ENCODE results near the gene GNG7.

DNA sequence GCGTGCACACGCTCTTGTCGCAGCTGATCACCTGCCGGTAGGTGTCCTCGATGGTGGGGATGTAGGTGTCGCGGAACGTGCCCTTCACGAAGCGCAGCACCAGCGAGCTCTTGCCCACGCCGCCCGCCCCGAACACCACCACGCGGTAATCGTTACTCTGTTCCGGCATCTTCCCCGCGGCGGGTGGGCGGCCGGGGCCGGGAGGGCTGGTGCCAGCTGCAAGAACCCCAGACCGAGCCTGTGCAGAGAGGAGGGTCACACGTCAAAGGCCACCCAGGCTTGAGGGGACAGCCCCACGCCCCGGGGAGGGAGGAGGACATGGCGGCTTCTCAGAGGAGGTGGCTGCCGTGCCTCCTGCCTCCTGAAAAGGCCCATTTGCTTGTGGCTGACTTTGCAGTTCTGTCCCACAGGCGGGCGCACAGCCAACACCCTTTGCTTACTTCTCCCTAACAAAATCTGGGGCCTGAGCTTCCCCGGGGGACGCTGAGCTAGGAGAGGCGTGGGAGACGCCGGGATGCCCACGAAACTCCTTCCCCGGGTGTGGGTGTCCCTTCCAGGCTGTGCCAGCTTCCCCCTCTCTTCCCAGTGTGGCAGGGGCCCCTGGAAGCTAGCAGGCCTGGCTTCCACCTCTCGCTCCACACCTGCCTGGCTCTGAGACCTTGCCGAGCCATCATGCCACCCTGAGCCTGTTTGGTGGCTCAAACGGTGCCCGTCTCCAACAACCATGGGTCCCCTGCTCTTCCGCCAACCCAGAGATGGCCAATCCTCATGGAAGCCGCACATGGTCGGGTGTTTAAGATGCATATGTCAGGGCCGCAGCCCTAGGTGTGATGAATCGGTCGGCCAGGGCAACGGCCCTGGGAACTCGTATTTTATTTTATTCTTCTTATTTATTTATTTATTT is 15.4 kb upstream of the GNG7 start:
- TF ChIP-seq, protein P1, sequence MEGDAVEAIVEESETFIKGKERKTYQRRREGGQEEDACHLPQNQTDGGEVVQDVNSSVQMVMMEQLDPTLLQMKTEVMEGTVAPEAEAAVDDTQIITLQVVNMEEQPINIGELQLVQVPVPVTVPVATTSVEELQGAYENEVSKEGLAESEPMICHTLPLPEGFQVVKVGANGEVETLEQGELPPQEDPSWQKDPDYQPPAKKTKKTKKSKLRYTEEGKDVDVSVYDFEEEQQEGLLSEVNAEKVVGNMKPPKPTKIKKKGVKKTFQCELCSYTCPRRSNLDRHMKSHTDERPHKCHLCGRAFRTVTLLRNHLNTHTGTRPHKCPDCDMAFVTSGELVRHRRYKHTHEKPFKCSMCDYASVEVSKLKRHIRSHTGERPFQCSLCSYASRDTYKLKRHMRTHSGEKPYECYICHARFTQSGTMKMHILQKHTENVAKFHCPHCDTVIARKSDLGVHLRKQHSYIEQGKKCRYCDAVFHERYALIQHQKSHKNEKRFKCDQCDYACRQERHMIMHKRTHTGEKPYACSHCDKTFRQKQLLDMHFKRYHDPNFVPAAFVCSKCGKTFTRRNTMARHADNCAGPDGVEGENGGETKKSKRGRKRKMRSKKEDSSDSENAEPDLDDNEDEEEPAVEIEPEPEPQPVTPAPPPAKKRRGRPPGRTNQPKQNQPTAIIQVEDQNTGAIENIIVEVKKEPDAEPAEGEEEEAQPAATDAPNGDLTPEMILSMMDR (IDR thresholded peaks at IDR 0.05; ENCODE audit: low read length), result no peak
- TF ChIP-seq EZH2 (optimal IDR thresholded peaks at IDR 0.05; ENCODE audit: low read depth, low read length), result no peak

Data from MM.1S (cell line).